NCI-H2081 treated with DMSO at 0.1 percent for 48 hours (cell line): Measurements from ENCODE around the gene TTLL11.
"Not testable (repeated sequence)": the region's sequence is repeated elsewhere in the genome, so short reads cannot be mapped to it uniquely, and the experiment has no call there.

ENCODE experiments used
- DNase-seq: peaks from one replicate; lab custom pipeline; 2025; lab: John Stamatoyannopoulos, UW

TTLL11 gene

GRCh38 chr9:122084026-122084675, 9.0 kb downstream of the TTLL11 start:
- no peak for DNase-seq

GRCh38 chr9:122080986-122081385, 12.1 kb downstream of the TTLL11 start:
- no peak for DNase-seq

- DNase-seq: no peak
Measured at GRCh38 chr9:122078557-122078956, 14.6 kb downstream of the TTLL11 start.

GRCh38 chr9:122076773-122077172, 16.3 kb downstream of the TTLL11 start:
- DNase-seq: no peak

GRCh38 chr9:122076117-122076516, 17.0 kb downstream of the TTLL11 start:
- DNase-seq: no peak

GRCh38 chr9:122075135-122076030, 17.7 kb downstream of the TTLL11 start:
- DNase-seq: no peak

GRCh38 chr9:122071715-122072114, 21.4 kb downstream of the TTLL11 start:
- no peak for DNase-seq

GRCh38 chr9:122070728-122071515, 22.2 kb downstream of the TTLL11 start:
- DNase-seq: no peak

- not testable (repeated sequence) for DNase-seq
Measured at GRCh38 chr9:122066680-122067079, 26.4 kb downstream of the TTLL11 start.

GRCh38 chr9:122065923-122066629, 27.0 kb downstream of the TTLL11 start:
- no peak for DNase-seq

GRCh38 chr9:122060481-122060880, 32.6 kb downstream of the TTLL11 start:
- DNase-seq: no peak

GRCh38 chr9:122059955-122060324, 33.2 kb downstream of the TTLL11 start:
- DNase-seq: no peak

GRCh38 chr9:122059214-122059954, 33.7 kb downstream of the TTLL11 start:
- DNase-seq: no peak

- DNase-seq: no peak
Measured at GRCh38 chr9:122058709-122059108, 34.4 kb downstream of the TTLL11 start.

GRCh38 chr9:122058051-122058450, 35.1 kb downstream of the TTLL11 start:
- DNase-seq: no peak

- no peak for DNase-seq
Measured at GRCh38 chr9:122057211-122057610, 35.9 kb downstream of the TTLL11 start.

- DNase-seq: no peak
Measured at GRCh38 chr9:122056484-122056883, 36.6 kb downstream of the TTLL11 start.

- DNase-seq: no peak
Measured at GRCh38 chr9:122055701-122056100, 37.4 kb downstream of the TTLL11 start.

- no peak for DNase-seq
Measured at GRCh38 chr9:122053567-122054350, 39.3 kb downstream of the TTLL11 start.

GRCh38 chr9:122053064-122053463, 40.0 kb downstream of the TTLL11 start:
- no peak for DNase-seq
